C4-2B (cell line): ENCODE data around the gene NSUN4.

Experiments
- ZFX ChIP-seq: fragments of 450-650 bp; IDR thresholded peaks from 2 replicates; pipeline ENCODE4 v1.6.1; 2017
- TF ChIP-seq, protein P1 (sequence below): fragments of 450-650 bp; conservative IDR thresholded peaks from 2 replicates; pipeline ENCODE4 v1.5.1; 2017; ENCODE audit warnings: mild to moderate bottlenecking

GRCh38 chr1:46300673-46301405 is 39.8 kb upstream of the NSUN4 start:
- TF ChIP-seq, protein P1, sequence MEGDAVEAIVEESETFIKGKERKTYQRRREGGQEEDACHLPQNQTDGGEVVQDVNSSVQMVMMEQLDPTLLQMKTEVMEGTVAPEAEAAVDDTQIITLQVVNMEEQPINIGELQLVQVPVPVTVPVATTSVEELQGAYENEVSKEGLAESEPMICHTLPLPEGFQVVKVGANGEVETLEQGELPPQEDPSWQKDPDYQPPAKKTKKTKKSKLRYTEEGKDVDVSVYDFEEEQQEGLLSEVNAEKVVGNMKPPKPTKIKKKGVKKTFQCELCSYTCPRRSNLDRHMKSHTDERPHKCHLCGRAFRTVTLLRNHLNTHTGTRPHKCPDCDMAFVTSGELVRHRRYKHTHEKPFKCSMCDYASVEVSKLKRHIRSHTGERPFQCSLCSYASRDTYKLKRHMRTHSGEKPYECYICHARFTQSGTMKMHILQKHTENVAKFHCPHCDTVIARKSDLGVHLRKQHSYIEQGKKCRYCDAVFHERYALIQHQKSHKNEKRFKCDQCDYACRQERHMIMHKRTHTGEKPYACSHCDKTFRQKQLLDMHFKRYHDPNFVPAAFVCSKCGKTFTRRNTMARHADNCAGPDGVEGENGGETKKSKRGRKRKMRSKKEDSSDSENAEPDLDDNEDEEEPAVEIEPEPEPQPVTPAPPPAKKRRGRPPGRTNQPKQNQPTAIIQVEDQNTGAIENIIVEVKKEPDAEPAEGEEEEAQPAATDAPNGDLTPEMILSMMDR, result no peak
- no peak for TF ChIP-seq ZFX
